GM10266 (cell line): Measurements from ENCODE around the gene GPR183.

Source experiments
- DNase-seq: peaks from one replicate; pipeline ENCODE4 v3.0.0; 2012; ENCODE audit errors: extremely low spot score
- CTCF ChIP-seq: IDR thresholded peaks from 2 replicates; pipeline ENCODE4 v1.5.1; 2012; ENCODE audit warnings: mild to moderate bottlenecking, low read depth; ENCODE audit not compliant: control insufficient read depth, insufficient read depth; ENCODE audit errors: missing control alignments

GPR183 gene

GRCh38 chr13:99269627-99270241 lies 37.5 kb downstream of the GPR183 start:
- DNase-seq, result peak; percentile 23
- TF ChIP-seq CTCF, result peak; percentile 88

- DNase-seq, result no peak
- TF ChIP-seq CTCF, result no peak
These were observed 38.4 kb downstream of the GPR183 start for GRCh38 chr13:99268822-99269221.

GRCh38 chr13:99267927-99268326 lies 39.3 kb downstream of the GPR183 start:
- no peak for TF ChIP-seq CTCF
- no peak for DNase-seq

GRCh38 chr13:99266827-99267226 lies 40.4 kb downstream of the GPR183 start:
- TF ChIP-seq CTCF, result no peak
- no peak for DNase-seq

- TF ChIP-seq CTCF, result peak; percentile 60
- peak; percentile 33 for DNase-seq
These were observed 41.3 kb downstream of the GPR183 start for GRCh38 chr13:99265821-99266426.

GRCh38 chr13:99265162-99265800 lies 41.9 kb downstream of the GPR183 start:
- no peak for TF ChIP-seq CTCF
- no peak for DNase-seq

GRCh38 chr13:99264051-99264450 lies 43.1 kb downstream of the GPR183 start:
- TF ChIP-seq CTCF, result no peak
- DNase-seq, result no peak
